ENCODE measurements around the gene IQSEC3. TPM values are rescaled to one million over a fixed set of nuclear protein-coding genes. Genes with fewer than 3 reads are reported as not detected.

The IQSEC3 gene
- total and polyA plus RNA-seq, 4 donors = 0.29 to 7.5 (median 1.5) TPM

DNA sequence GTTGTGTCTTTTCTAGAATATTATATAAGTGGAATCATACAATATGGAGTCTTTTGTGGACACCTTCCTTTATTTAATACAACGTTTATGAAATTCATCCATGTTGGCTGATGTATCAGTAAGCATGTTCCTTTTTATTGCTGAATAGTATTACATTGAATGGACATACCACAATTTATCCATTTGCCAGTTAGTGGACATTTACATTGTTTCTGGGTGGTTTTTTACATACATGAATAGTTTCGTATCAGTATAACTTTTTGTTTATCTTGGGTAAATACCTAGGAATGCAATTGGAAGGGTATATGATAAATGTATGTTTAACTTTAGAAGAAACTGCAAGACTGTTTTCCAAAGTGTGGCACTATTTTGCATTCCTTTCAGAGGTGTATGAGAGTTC, 23.1 kb downstream of the IQSEC3 start:
- 78 to 79% methylated on average over 2 of the region's 2 CpGs for WGBS, 2 donors
- ATAC-seq (ENCODE audit: insufficient read depth, low FRiP score) = no peak
- Histone ChIP-seq H3K4me3 (no peak overlapping the region), H3K9me3 (ENCODE audit: control insufficient read depth in 4 of 4, insufficient read depth in 3 of 4, low read length in 3 of 4) (peaks cover 0 to 11% (median 3%) of the 10 kb centered on the region in 4 donors), H3K4me1 (ENCODE audit: control insufficient read depth in 5 of 5, insufficient read depth in 5 of 5, low read length in 5 of 5) (no peaks in the 10 kb centered on the region), H3K9ac (ENCODE audit: insufficient read depth in 1 of 2, low read length in 2 of 2) (no peak overlapping the region), H3K27ac (ENCODE audit: low read depth in 1 of 2, low read length in 1 of 2) (no peak overlapping the region), H3K27me3 (ENCODE audit: control insufficient read depth in 3 of 3, insufficient read depth in 3 of 3, low read length in 2 of 3) (no peaks in the 10 kb centered on the region), H3K36me3 (ENCODE audit: control insufficient read depth in 4 of 4, insufficient read depth in 4 of 4, low read length in 4 of 4) (no peaks in the 10 kb centered on the region)
- TF ChIP-seq, protein P1, sequence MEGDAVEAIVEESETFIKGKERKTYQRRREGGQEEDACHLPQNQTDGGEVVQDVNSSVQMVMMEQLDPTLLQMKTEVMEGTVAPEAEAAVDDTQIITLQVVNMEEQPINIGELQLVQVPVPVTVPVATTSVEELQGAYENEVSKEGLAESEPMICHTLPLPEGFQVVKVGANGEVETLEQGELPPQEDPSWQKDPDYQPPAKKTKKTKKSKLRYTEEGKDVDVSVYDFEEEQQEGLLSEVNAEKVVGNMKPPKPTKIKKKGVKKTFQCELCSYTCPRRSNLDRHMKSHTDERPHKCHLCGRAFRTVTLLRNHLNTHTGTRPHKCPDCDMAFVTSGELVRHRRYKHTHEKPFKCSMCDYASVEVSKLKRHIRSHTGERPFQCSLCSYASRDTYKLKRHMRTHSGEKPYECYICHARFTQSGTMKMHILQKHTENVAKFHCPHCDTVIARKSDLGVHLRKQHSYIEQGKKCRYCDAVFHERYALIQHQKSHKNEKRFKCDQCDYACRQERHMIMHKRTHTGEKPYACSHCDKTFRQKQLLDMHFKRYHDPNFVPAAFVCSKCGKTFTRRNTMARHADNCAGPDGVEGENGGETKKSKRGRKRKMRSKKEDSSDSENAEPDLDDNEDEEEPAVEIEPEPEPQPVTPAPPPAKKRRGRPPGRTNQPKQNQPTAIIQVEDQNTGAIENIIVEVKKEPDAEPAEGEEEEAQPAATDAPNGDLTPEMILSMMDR (IDR thresholded peaks at IDR 0.05; ENCODE audit: control extremely low read depth, extremely low read depth) = no peak
- DNase-seq = no peak

DNA sequence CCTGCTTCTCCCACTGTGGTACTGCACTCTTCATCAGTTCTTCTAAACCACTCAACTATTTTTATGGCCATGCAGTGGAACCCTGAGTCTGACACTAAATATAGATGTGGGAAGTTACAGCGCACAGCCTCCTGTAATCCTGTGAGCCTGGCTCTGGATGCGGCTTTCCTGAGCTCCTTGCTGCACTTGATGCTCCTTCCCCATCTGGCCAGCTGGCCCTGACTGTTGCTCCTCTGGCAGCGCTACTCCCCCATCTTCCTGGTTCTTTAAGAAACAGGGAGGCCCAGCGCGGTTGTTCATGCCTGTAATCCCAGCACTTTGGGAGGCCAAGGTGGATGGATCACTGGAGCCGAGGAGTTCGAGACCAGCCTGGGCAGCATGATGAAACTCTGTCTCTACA, 24.6 kb downstream of the IQSEC3 start:
- Histone ChIP-seq H3K4me1 (ENCODE audit: control insufficient read depth in 5 of 5, insufficient read depth in 5 of 5, low read length in 5 of 5) (no peaks in the 10 kb centered on the region), H3K9me3 (ENCODE audit: control insufficient read depth in 4 of 4, insufficient read depth in 3 of 4, low read length in 3 of 4) (peaks cover 0 to 11% (median 3%) of the 10 kb centered on the region in 4 donors), H3K9ac (ENCODE audit: insufficient read depth in 1 of 2, low read length in 2 of 2) (no peak overlapping the region), H3K27me3 (ENCODE audit: control insufficient read depth in 3 of 3, insufficient read depth in 3 of 3, low read length in 2 of 3) (no peaks in the 10 kb centered on the region), H3K27ac (ENCODE audit: low read depth in 1 of 2, low read length in 1 of 2) (no peak overlapping the region), H3K36me3 (ENCODE audit: control insufficient read depth in 4 of 4, insufficient read depth in 4 of 4, low read length in 4 of 4) (no peaks in the 10 kb centered on the region), H3K4me3 (no peak overlapping the region)
- DNase-seq (no peak), ATAC-seq (ENCODE audit: insufficient read depth, low FRiP score) (no peak)
- 80 to 83% methylated on average over 7 of the region's 7 CpGs for WGBS, 2 donors
- TF ChIP-seq, protein P1 (IDR thresholded peaks at IDR 0.05; ENCODE audit: control extremely low read depth, extremely low read depth) = no peak

DNA sequence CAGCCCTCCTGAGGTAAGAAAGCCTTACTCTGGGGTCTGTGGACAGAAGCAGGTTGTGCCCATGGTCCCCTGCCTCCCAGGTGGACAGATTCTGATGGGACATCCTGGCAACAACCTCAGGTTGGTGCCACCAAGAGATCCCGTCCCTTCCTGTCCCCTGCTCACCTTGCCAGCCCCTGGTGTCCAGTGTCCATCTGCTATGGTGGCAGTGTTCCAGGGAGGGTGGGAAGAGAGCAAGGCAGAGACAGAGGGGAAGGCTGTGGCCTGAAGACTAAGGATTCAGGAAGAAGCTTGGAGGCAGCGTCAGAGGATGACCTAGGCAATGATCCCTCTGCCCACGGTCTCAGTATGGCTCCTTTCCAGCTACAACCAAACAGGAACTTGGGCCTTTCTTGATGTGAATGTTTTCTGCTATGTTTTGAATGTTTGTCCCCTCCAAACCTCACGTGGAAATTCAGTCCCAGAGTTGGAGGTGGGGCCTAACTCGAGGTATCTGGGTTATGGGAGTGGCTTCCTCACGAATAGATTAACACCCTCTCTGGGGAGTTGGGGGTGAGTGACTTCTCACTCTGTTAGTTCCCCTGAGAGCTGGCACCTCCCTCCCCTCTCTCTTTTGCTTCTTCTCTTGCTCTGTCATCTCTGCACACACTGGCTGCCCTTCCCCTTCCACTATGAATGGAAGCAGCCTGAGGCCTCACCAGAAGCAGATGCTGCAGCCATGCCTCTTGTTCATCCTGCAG, 26.9 kb downstream of the IQSEC3 start:
- no peak for ATAC-seq (ENCODE audit: insufficient read depth, low FRiP score)

More for the DNA sequence above, 26.9 kb downstream of the IQSEC3 start:
- DNase-seq = no peak
- TF ChIP-seq, protein P1 (IDR thresholded peaks at IDR 0.05; ENCODE audit: control extremely low read depth, extremely low read depth) = no peak
- Histone ChIP-seq H3K9me3 (ENCODE audit: control insufficient read depth in 4 of 4, insufficient read depth in 3 of 4, low read length in 3 of 4) (peaks cover 0 to 10% (median 3%) of the 10 kb centered on the region in 4 donors), H3K27me3 (ENCODE audit: control insufficient read depth in 3 of 3, insufficient read depth in 3 of 3, low read length in 2 of 3) (peaks cover 0 to 2% (median 0%) of the 10 kb centered on the region in 3 donors), H3K27ac (ENCODE audit: low read depth in 1 of 2, low read length in 1 of 2) (no peak overlapping the region), H3K36me3 (ENCODE audit: control insufficient read depth in 4 of 4, insufficient read depth in 4 of 4, low read length in 4 of 4) (no peaks in the 10 kb centered on the region), H3K4me1 (ENCODE audit: control insufficient read depth in 5 of 5, insufficient read depth in 5 of 5, low read length in 5 of 5) (no peaks in the 10 kb centered on the region), H3K4me3 (no peak overlapping the region), H3K9ac (ENCODE audit: insufficient read depth in 1 of 2, low read length in 2 of 2) (no peak overlapping the region)
- 31 to 40% methylated on average over 6 of the region's 6 CpGs for WGBS, 2 donors
